ENCODE results near the gene CMTM1. TPM values are rescaled to one million over a fixed set of nuclear protein-coding genes. Genes with fewer than 3 reads are reported as not detected.
"Not testable (repeated sequence)": the region's sequence is repeated elsewhere in the genome, so short reads cannot be mapped to it uniquely, and the experiment has no call there.

The CMTM1 gene
- total RNA-seq, 2 donors from 2014 or later, result 15.8 to 15.9 TPM

DNA sequence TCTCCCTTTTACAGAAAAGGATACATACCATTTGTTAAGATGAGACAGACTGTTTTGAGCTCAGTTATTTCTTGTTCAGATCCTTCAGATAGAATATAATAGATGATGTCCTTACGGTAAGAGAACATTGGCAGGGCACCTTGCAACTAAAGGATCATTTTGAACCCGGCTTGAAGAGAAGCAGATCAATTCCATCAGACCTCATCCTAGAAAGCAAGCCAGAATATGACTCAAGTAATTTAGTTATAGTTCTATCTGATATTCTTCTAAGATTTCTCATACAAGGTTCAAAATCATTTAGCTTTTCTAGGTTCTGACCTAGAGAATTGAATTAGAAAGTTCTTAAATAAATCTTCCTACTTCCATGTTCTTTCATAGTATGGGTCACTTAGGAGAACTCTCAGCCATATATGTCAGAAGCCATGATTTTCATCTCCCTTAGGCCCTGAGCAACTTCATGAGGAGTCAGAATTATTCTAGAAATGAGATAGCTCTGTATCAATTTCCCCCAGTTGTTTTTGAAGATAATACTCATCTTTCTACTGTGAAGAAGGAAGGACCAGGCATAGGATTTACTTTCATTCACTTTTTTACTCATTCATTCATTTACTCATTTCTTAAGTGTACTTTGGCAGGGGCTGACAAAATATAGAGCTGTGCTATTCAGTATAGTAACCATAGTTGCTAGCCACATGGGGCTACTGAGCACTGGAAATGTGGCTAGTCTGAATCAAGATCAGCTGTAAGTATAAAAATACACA lies 2.5 kb upstream of the CMTM1 start:
- Mint-ChIP-seq H3K9me3 (no peaks in the 10 kb centered on the region), H3K4me3 (peak overlapping the region; percentile 24), H3K27me3 (no peaks in the 10 kb centered on the region), H3K27ac (peak overlapping the region; percentile 12), H3K36me3 (ENCODE audit: low read depth) (peaks cover 93% of the 10 kb centered on the region), H3K4me1 (peaks cover 45% of the 10 kb centered on the region)
- ATAC-seq (replicated peaks), result peak; percentile 93

DNA sequence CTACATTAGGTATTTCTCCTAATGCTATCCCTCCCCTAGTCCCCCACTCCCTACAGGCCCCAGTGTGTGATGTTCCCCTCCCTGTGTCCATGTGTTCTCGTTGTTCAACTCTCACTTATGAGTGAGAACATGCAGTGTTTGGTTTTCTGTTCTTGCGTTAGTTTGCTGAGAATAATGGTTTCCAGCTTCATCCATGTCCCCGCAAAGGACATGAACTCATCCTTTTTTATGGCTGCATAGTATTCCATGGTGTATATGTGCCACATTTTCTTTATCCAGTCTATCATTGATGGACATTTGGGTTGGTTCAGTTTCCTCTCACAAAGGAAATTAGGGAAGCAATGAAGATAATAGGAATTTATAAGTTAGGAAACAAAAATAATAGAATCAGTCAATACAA lies 1.0 kb downstream of the CMTM1 start:
- H3K4me3 Mint-ChIP-seq; H3K27ac Mint-ChIP-seq; ATAC-seq (replicated peaks); H3K9me3 Mint-ChIP-seq; H3K27me3 Mint-ChIP-seq: not testable (repeated sequence)
- H3K36me3 Mint-ChIP-seq (ENCODE audit: low read depth), result peaks cover 77% of the 10 kb centered on the region
- peaks cover 19% of the 10 kb centered on the region for H3K4me1 Mint-ChIP-seq

DNA sequence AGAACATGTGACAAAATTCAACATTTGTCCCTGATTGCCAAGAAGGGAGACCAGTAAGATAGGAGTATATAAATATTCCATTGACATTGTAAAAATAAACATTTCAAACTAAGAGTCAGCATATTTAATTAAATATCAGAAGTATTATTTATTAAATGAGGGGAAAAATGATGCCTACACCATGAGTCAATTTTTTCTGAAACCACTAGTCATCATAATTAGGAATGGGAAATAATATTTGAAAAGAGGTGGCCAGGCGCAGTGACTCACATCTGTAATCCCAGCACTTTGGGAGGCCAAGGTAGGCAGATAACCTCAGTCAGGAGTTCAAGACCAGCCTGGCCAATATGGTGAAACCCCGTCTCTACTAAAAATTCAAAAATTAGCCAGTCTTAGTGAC lies 2.1 kb downstream of the CMTM1 start:
- H3K27me3 Mint-ChIP-seq, result no peaks in the 10 kb centered on the region
- ATAC-seq (replicated peaks), result no peak
- no peaks in the 10 kb centered on the region for H3K9me3 Mint-ChIP-seq
- no peak overlapping the region for H3K4me3 Mint-ChIP-seq
- H3K27ac Mint-ChIP-seq, result no peak overlapping the region
- peaks cover 66% of the 10 kb centered on the region for H3K36me3 Mint-ChIP-seq (ENCODE audit: low read depth)
- peaks cover 13% of the 10 kb centered on the region for H3K4me1 Mint-ChIP-seq

DNA sequence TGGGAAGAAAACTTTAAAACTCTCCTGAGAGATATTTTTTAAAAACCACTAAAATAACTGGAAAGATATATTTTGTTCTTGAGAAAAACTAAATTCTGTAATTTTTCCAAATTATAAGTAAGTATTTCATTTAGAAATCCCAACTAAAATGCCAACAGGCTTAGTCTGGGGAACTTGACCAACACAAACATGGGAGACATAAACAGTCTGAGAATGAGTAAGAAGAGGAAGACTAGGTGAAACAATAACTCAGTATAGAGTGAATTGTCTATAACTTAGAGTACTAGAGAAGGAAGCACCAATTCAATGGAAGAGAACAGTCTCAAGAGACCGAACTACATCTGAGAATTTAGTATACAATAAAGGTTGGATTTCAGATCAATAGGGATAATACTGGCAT lies 2.9 kb downstream of the CMTM1 start:
- peaks cover 58% of the 10 kb centered on the region for H3K36me3 Mint-ChIP-seq (ENCODE audit: low read depth)
- no peaks in the 10 kb centered on the region for H3K9me3 Mint-ChIP-seq
- no peak for ATAC-seq (replicated peaks)
- H3K4me3 Mint-ChIP-seq, result no peak overlapping the region
- H3K27me3 Mint-ChIP-seq, result no peaks in the 10 kb centered on the region
- no peak overlapping the region for H3K27ac Mint-ChIP-seq
- peaks cover 8% of the 10 kb centered on the region for H3K4me1 Mint-ChIP-seq

DNA sequence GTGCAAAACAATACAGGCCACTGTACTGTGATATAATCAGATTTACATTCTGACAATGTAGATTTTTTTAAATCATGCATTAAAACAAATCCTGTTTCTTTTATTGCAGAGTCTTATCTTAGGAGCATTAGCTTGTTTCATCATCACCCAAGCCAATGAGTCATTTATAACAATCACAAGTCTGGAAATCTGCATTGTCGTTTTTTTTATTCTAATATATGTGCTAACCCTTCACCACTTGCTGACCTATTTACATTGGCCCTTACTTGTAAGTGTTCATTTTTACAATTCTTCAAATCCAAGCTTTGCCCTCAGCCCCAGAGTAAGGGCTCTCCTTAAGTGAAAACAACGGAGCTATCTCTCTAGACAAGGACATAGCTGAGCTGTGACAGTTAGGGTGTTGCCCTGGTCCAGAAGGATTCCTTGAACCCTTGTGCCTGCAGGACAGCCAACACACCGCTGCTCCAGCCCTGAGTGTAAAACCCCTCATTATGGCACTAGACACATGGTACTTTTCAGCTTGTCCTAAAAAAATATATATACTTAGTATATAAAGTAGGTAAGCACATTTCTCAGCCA lies 3.7 kb downstream of the CMTM1 start:
- no peak for ATAC-seq (replicated peaks)
- H3K4me1 Mint-ChIP-seq, result peaks cover 8% of the 10 kb centered on the region
- H3K9me3 Mint-ChIP-seq, result no peaks in the 10 kb centered on the region
- peaks cover 51% of the 10 kb centered on the region for H3K36me3 Mint-ChIP-seq (ENCODE audit: low read depth)
- H3K27ac Mint-ChIP-seq, result no peak overlapping the region
- no peak overlapping the region for H3K4me3 Mint-ChIP-seq
- H3K27me3 Mint-ChIP-seq, result no peaks in the 10 kb centered on the region

DNA sequence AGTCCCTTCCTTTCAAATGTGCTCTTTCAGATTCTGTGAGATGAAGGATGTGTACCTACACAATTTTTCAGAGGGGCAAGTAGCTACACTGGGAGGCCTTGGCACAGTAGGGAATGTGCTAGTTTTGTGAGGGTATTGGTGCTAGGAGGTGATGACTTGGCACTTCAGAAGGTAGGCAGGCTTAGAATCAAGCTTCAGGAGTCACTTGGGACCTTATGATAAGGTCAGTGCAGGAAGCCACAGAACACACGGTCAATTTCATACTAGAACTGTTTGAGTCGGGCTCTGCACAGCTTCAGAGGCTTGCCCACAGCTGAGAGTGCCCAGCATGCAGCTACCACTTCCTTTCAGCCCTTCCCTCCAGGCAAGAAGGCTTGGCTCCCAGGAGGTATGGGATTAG lies 6.1 kb downstream of the CMTM1 start:
- peak overlapping the region; percentile 56 for H3K27ac Mint-ChIP-seq
- ATAC-seq (replicated peaks), result peak; percentile 21
- no peak overlapping the region for H3K4me3 Mint-ChIP-seq
- H3K9me3 Mint-ChIP-seq, result no peaks in the 10 kb centered on the region
- H3K36me3 Mint-ChIP-seq (ENCODE audit: low read depth), result peaks cover 27% of the 10 kb centered on the region
- peaks cover 2% of the 10 kb centered on the region for H3K27me3 Mint-ChIP-seq
- H3K4me1 Mint-ChIP-seq, result peaks cover 4% of the 10 kb centered on the region

DNA sequence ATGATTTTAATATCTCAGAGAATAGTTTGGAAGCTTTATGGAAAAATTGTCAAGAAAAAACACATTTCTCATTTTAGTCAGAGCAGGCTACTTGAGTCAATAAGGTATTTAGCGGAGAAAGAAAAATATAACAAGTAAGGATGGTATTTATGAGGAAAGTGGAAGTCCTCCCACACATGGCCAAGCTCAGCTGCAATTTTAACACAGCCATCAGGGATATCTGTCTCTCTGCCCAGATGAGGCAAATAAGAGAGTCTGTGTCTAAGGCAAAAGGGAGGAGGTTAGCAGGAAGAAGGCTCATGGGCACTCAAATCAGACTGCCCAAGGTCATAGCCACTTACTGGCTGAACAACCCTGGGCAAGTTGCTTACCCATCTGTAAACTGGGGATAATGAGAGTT lies 7.8 kb downstream of the CMTM1 start:
- Mint-ChIP-seq H3K27ac (no peak overlapping the region), H3K4me3 (no peak overlapping the region), H3K36me3 (ENCODE audit: low read depth) (peaks cover 19% of the 10 kb centered on the region), H3K9me3 (no peaks in the 10 kb centered on the region), H3K4me1 (no peaks in the 10 kb centered on the region), H3K27me3 (peaks cover 15% of the 10 kb centered on the region)
- ATAC-seq (replicated peaks), result no peak

DNA sequence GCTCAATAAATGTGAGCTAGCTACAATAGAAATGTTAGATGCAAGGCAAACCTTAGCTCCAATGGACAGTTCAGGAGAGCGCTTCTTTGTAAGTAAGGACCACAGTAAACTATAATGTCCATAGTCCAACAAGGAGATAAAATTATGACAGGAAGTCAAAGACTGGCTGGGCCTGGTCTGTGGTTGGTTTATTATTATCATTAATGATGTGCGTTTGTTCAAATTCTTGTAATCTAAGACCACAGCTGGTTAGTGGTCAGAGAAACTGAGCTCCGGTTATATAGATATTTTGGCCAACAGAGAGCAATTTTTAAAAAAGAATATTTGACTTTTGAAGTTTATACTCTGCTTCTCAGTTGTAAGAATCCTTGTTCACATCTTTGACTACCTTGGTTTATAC lies 8.3 kb downstream of the CMTM1 start:
- Mint-ChIP-seq H3K4me3 (no peak overlapping the region), H3K4me1 (no peaks in the 10 kb centered on the region), H3K36me3 (ENCODE audit: low read depth) (peaks cover 14% of the 10 kb centered on the region), H3K27ac (no peak overlapping the region), H3K27me3 (peaks cover 17% of the 10 kb centered on the region), H3K9me3 (no peaks in the 10 kb centered on the region)
- ATAC-seq (replicated peaks), result no peak

DNA sequence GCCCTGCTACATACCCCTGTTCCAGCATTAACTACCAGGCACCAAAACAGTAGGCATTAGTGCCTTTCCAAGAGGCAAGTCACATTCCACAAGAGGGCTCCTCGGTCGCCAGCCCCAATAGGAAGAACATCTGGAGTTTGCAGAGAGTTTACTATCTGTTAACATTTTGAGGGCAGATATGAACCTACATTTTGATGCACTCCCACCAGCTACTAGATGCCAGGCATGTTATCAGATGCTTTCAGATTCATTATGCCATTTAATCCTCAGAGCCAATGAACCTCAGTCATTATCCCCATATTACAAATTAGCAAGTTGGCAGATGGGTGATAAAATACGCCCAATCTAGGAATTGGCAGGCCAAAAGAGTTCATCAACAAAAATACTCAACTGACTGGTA lies 8.8 kb downstream of the CMTM1 start:
- no peaks in the 10 kb centered on the region for H3K9me3 Mint-ChIP-seq
- ATAC-seq (replicated peaks), result no peak
- H3K4me3 Mint-ChIP-seq, result no peak overlapping the region
- no peak overlapping the region for H3K27ac Mint-ChIP-seq
- H3K27me3 Mint-ChIP-seq, result peaks cover 22% of the 10 kb centered on the region
- peaks cover 9% of the 10 kb centered on the region for H3K36me3 Mint-ChIP-seq (ENCODE audit: low read depth)
- no peaks in the 10 kb centered on the region for H3K4me1 Mint-ChIP-seq

DNA sequence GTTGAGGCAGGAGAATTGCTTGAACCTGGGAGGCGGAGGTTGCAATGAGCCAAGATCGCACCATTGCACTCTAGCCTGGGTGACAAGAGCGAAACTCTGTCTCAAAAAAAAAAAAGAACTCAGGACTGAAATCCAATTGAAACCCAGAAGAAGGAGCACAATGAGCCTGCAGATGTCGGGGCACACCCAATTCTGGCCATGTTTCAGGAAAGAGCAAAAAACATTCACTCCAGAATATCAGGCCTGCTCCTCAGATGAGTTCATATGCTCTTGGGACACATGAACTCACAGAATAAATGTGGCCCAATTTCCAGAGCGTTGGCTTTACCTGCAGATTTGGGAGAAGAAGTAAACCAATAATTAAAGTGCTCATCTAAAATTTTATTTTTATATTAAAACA lies 10.1 kb downstream of the CMTM1 start:
- peaks cover 3% of the 10 kb centered on the region for H3K36me3 Mint-ChIP-seq (ENCODE audit: low read depth)
- no peak overlapping the region for H3K27ac Mint-ChIP-seq
- H3K4me3 Mint-ChIP-seq, result no peak overlapping the region
- H3K4me1 Mint-ChIP-seq, result no peaks in the 10 kb centered on the region
- no peaks in the 10 kb centered on the region for H3K9me3 Mint-ChIP-seq
- peaks cover 28% of the 10 kb centered on the region for H3K27me3 Mint-ChIP-seq
- ATAC-seq (replicated peaks), result no peak

DNA sequence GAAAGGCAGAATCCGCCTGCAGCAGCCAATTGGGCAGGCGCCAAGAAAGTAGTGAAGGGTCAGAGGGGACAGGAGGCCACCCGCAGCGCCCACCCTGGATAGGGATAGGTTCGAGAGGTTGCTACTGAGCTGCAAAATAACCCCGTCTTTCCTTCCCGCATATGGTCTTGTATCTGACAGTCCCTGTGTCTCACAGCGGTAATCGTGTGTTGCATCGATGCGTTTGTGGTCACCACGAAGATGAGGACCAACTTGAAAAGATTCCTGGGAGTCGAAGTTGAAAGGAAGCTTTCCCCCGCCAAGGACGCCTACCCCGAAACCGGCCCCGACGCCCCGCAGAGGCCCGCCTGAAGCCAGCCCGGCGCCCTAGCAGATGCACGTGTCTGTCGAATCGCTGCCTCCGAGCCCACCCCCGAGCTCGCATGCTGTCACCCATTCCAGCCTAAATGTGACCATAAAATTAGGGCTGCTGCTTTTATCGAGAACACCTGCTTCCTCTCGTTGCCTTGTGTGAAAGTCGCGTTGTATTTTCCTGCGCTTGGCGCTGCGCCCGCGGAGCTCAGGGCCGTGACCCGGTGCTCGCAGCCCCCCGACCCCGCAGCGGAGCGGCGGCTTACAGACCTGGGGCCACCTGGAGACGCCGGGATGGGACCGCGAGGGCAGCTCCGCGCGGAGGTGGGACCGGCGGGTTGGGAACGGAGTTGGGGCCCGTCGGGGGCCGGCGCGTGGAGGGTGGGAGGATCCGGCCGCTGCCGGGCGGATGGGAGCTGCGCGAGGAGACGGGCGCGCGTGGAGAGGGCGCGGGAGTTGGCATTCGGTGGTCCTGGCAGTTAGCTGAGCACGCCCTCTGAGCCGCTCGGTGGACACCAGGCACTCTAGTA lies 12.7 kb downstream of the CMTM1 start, which contains the start of gene CMTM2:
CMTM2 (plus strand) TSS at position 813 of the 881 bp plus-strand sequence. CDS start 145 bp downstream, outside the sequence.
- no peak for ATAC-seq (replicated peaks)
- no peaks in the 10 kb centered on the region for H3K36me3 Mint-ChIP-seq (ENCODE audit: low read depth)
- H3K9me3 Mint-ChIP-seq, result no peaks in the 10 kb centered on the region
- no peaks in the 10 kb centered on the region for H3K4me1 Mint-ChIP-seq
- H3K4me3 Mint-ChIP-seq, result peak within 1 kb of the TSS; percentile 57
- H3K27ac Mint-ChIP-seq, result no peak within 1 kb of the TSS
- H3K27me3 Mint-ChIP-seq, result peaks cover 28% of the 10 kb centered on the region

DNA sequence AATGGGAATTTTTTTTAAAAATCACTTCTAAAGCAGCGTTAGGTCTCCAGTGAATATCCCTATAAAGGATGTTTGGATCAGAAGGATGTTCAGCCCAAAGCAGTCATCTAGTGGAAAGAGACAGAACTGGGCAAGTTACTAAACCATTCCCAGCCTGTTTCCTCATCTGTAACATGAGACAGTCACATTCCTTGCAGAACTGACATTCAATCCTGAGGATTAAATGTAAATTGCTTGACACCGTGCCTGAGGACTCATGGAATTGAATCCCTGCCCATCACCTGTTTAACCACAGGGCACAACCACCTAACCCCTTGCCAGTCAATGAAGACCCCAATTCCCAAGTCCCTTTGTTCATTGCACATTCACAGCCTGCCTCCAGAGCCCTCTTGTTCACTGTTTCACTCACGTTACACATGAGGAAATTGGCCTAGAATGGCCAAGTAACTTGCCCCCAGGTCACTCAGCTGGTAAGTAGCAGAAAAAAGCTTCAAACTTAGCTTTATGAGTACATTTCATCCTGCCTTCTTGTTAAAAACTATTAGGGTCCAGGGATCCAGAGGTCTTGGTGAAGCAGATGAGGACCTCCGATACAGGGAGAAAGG lies 14.5 kb downstream of the CMTM1 start:
- H3K36me3 Mint-ChIP-seq (ENCODE audit: low read depth), result no peaks in the 10 kb centered on the region
- no peaks in the 10 kb centered on the region for H3K9me3 Mint-ChIP-seq
- ATAC-seq (replicated peaks), result no peak
- peaks cover 28% of the 10 kb centered on the region for H3K27me3 Mint-ChIP-seq
- no peaks in the 10 kb centered on the region for H3K4me1 Mint-ChIP-seq
- H3K27ac Mint-ChIP-seq, result no peak overlapping the region
- H3K4me3 Mint-ChIP-seq, result no peak overlapping the region

DNA sequence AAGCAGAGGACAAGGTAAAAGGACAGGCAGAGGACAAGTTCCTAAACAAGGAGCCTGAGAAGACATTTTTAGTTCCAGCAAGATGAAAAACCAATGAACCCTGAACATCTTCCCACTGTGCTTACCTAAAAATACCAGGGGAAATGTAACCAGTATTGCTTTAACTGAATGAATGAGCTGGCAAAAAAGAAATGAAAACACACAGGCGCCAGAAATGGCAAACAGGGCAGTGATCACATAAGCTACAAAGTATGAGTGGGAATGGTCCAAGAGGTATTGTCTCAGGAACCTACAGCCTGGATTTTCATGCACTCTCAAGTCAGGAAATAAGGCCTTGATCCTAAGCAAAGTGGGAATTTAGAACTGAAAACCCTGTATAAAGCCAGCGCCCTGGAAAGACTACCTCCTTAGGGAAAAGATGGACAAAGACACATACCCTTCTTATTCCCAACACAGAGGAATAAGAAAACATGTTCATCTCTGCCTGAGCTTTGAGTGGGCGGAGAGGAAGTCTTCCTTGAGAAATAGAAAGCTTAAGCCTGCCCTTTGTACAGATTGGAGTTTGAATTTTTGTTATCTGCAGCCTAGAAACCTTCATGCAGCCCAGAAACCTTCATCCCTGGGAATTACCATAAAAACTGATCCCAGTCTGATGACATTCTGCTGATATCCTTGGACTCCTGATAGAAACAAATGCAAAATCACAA lies 15.2 kb downstream of the CMTM1 start:
- no peak for ATAC-seq (replicated peaks)
- no peak overlapping the region for H3K27ac Mint-ChIP-seq
- no peaks in the 10 kb centered on the region for H3K9me3 Mint-ChIP-seq
- H3K36me3 Mint-ChIP-seq (ENCODE audit: low read depth), result no peaks in the 10 kb centered on the region
- no peak overlapping the region for H3K4me3 Mint-ChIP-seq
- no peaks in the 10 kb centered on the region for H3K4me1 Mint-ChIP-seq
- peaks cover 28% of the 10 kb centered on the region for H3K27me3 Mint-ChIP-seq

All from activated T-helper 17 cell treated with anti-CD3 and anti-CD28 coated beads, Interleukin-2, amount 50 U/mL, for 72 hours (primary cell).